Karpas-422 (cell line): ENCODE results near the gene TSPAN9. TPM values are rescaled to one million over a fixed set of nuclear protein-coding genes. Genes with fewer than 3 reads are reported as not detected.
A peak's percentile ranks its signal among the peaks of the same experiment; 100 is the strongest.

Experiments
- DNase-seq: peaks from one replicate; pipeline ENCODE4 v3.0.0-alpha.2; 2015
- H2AFZ ChIP-seq: fragments of 200-600 bp; sonication (generic); 2 replicates; pipeline ENCODE4 v1.6.1; 2014; ENCODE audit warnings: antibody characterized with exemption, low read length, mixed read lengths
- H3K27ac ChIP-seq: fragments of 200-600 bp; sonication (generic); 2 replicates; pipeline ENCODE4 v1.5.1; 2014; ENCODE audit warnings: mild to moderate bottlenecking, low read length, moderate library complexity
- H3K27me3 ChIP-seq: fragments of 200-600 bp; sonication (generic); 2 replicates; pipeline ENCODE4 v1.6.1; 2014; ENCODE audit warnings: low read length, mixed read lengths
- H3K36me3 ChIP-seq: fragments of 200-600 bp; sonication (generic); 2 replicates; pipeline ENCODE4 v1.6.1; 2014; ENCODE audit warnings: low read length, mixed read lengths; ENCODE audit not compliant: insufficient read depth
- H3K4me1 ChIP-seq: fragments of 200-600 bp; sonication (generic); 2 replicates; pipeline ENCODE4 v1.6.1; 2014; ENCODE audit warnings: mild to moderate bottlenecking, low read length, mixed read lengths
- H3K4me2 ChIP-seq: fragments of 200-600 bp; sonication (generic); 2 replicates; pipeline ENCODE4 v1.6.1; 2014; ENCODE audit warnings: low read length, low read depth, mild to moderate bottlenecking; ENCODE audit not compliant: poor library complexity, severe bottlenecking
- H3K4me3 ChIP-seq: fragments of 200-600 bp; sonication (generic); 2 replicates; pipeline ENCODE4 v1.5.1; 2014; ENCODE audit warnings: mild to moderate bottlenecking, antibody characterized with exemption, low read length, mixed read lengths
- H3K79me2 ChIP-seq: fragments of 200-600 bp; sonication (generic); 2 replicates; pipeline ENCODE4 v1.6.1; 2014; ENCODE audit warnings: mild to moderate bottlenecking, low read length, mixed read lengths
- H3K9ac ChIP-seq: fragments of 200-600 bp; sonication (generic); 2 replicates; pipeline ENCODE4 v1.6.0; 2014; ENCODE audit warnings: low read length
- H3K9me2 ChIP-seq: fragments of 200-600 bp; sonication (generic), shearing (Covaris generic); replicated peaks from 2 replicates; pipeline ENCODE4 v1.6.0; 2014; ENCODE audit warnings: mild to moderate bottlenecking, low read length, moderate library complexity; ENCODE audit not compliant: insufficient read depth
- H3K9me3 ChIP-seq: fragments of 300-700, 200-600 bp; sonication (generic); 2 replicates; pipeline ENCODE4 v1.6.1; 2014; ENCODE audit warnings: low read length, mixed read lengths
- H4K20me1 ChIP-seq: fragments of 200-600 bp; sonication (generic); 2 replicates; pipeline ENCODE4 v1.6.1; 2014; ENCODE audit warnings: mild to moderate bottlenecking, antibody characterized with exemption, low read length, low read depth; ENCODE audit not compliant: insufficient read depth
- total RNA-seq: library from RNA; depleted of rRNA; stranded (reverse); fragments of >200 nt; shearing (Covaris generic); gene quantifications from 2 replicates; pipeline ENCODE4 v1.2.3, GENCODE V29; 2014; ENCODE audit warnings: low replicate concordance

The TSPAN9 gene
- total RNA-seq, 1 experiment from 2014 or later = 2.0 TPM

GRCh38 chr12:3206536-3207072, 129.4 kb downstream of the TSPAN9 start:
- H3K4me2 ChIP-seq = no peak overlapping the region
- H3K4me3 ChIP-seq = no peak overlapping the region
- no peak for DNase-seq
- no peaks in the 10 kb centered on the region for H3K27me3 ChIP-seq
- no peaks in the 10 kb centered on the region for H3K9me3 ChIP-seq
- no peaks in the 10 kb centered on the region for H3K36me3 ChIP-seq
- no peaks in the 10 kb centered on the region; the same call in 1 of the 2 replicates for H3K4me1 ChIP-seq
- H2AFZ ChIP-seq = no peak overlapping the region
- no peak overlapping the region for H3K27ac ChIP-seq
- H3K79me2 ChIP-seq = no peaks in the 10 kb centered on the region
- peaks cover 4% of the 10 kb centered on the region; the same call in 1 of the 2 replicates for H4K20me1 ChIP-seq
- H3K9ac ChIP-seq = no peak overlapping the region
- no peaks in the 10 kb centered on the region for H3K9me2 ChIP-seq

GRCh38 chr12:3207175-3207574, 130.0 kb downstream of the TSPAN9 start:
- Histone ChIP-seq H3K4me3 (no peak overlapping the region), H3K36me3 (no peaks in the 10 kb centered on the region), H3K9me3 (no peaks in the 10 kb centered on the region), H3K79me2 (no peaks in the 10 kb centered on the region), H3K4me2 (no peak overlapping the region), H3K27ac (no peak overlapping the region), H3K9me2 (no peaks in the 10 kb centered on the region), H3K9ac (no peak overlapping the region), H4K20me1 (peaks cover 4% of the 10 kb centered on the region; the same call in 1 of the 2 replicates), H3K4me1 (no peaks in the 10 kb centered on the region; the same call in 1 of the 2 replicates), H3K27me3 (no peaks in the 10 kb centered on the region), H2AFZ (no peak overlapping the region)
- no peak for DNase-seq

GRCh38 chr12:3207858-3208257, 130.7 kb downstream of the TSPAN9 start:
- peak; percentile 65 for DNase-seq
- no peak overlapping the region for H2AFZ ChIP-seq

GRCh38 chr12:3213188-3213587, 136.0 kb downstream of the TSPAN9 start:
- Histone ChIP-seq H3K4me2 (no peak overlapping the region), H3K9ac (no peak overlapping the region), H3K36me3 (no peaks in the 10 kb centered on the region), H3K27me3 (no peaks in the 10 kb centered on the region), H3K79me2 (no peaks in the 10 kb centered on the region), H3K4me3 (no peak overlapping the region), H4K20me1 (no peaks in the 10 kb centered on the region), H3K4me1 (peaks cover 27% of the 10 kb centered on the region), H2AFZ (no peak overlapping the region), H3K9me2 (no peaks in the 10 kb centered on the region), H3K27ac (no peak overlapping the region), H3K9me3 (no peaks in the 10 kb centered on the region)
- no peak for DNase-seq

More at GRCh38 chr12:3207858-3208257, 130.7 kb downstream of the TSPAN9 start:
- H3K9me3 ChIP-seq = no peaks in the 10 kb centered on the region
- H3K27me3 ChIP-seq = no peaks in the 10 kb centered on the region
- H3K27ac ChIP-seq = no peak overlapping the region
- H3K36me3 ChIP-seq = no peaks in the 10 kb centered on the region
- H3K79me2 ChIP-seq = no peaks in the 10 kb centered on the region
- H3K9ac ChIP-seq = no peak overlapping the region
- H3K9me2 ChIP-seq = no peaks in the 10 kb centered on the region
- H4K20me1 ChIP-seq = no peaks in the 10 kb centered on the region
- H3K4me3 ChIP-seq = no peak overlapping the region
- H3K4me2 ChIP-seq = no peak overlapping the region
- no peaks in the 10 kb centered on the region; the same call in 1 of the 2 replicates for H3K4me1 ChIP-seq

GRCh38 chr12:3213768-3214167, 136.6 kb downstream of the TSPAN9 start:
- Histone ChIP-seq H3K9ac (no peak overlapping the region), H3K9me3 (no peaks in the 10 kb centered on the region), H3K9me2 (no peaks in the 10 kb centered on the region), H4K20me1 (no peaks in the 10 kb centered on the region), H3K4me1 (peaks cover 31% of the 10 kb centered on the region), H3K36me3 (no peaks in the 10 kb centered on the region), H3K27me3 (no peaks in the 10 kb centered on the region), H3K79me2 (no peaks in the 10 kb centered on the region), H3K4me3 (no peak overlapping the region), H3K4me2 (no peak overlapping the region), H3K27ac (no peak overlapping the region), H2AFZ (no peak overlapping the region)
- no peak for DNase-seq

GRCh38 chr12:3214526-3215365, 137.6 kb downstream of the TSPAN9 start:
- Histone ChIP-seq H3K79me2 (no peaks in the 10 kb centered on the region), H3K27me3 (no peaks in the 10 kb centered on the region), H2AFZ (no peak overlapping the region), H3K9me2 (no peaks in the 10 kb centered on the region), H3K36me3 (no peaks in the 10 kb centered on the region), H3K4me1 (peaks cover 31% of the 10 kb centered on the region), H3K4me2 (no peak overlapping the region), H3K9me3 (no peaks in the 10 kb centered on the region), H4K20me1 (no peaks in the 10 kb centered on the region), H3K4me3 (no peak overlapping the region), H3K27ac (no peak overlapping the region), H3K9ac (no peak overlapping the region)
- DNase-seq = peak; percentile 72

GRCh38 chr12:3215410-3215975, 138.3 kb downstream of the TSPAN9 start:
- no peaks in the 10 kb centered on the region for H3K9me2 ChIP-seq
- H3K9ac ChIP-seq = no peak overlapping the region
- no peak overlapping the region for H2AFZ ChIP-seq
- DNase-seq = no peak
- H3K79me2 ChIP-seq = no peaks in the 10 kb centered on the region
- H3K4me3 ChIP-seq = no peak overlapping the region
- H3K27me3 ChIP-seq = no peaks in the 10 kb centered on the region
- no peak overlapping the region for H3K4me2 ChIP-seq
- H3K4me1 ChIP-seq = peaks cover 31% of the 10 kb centered on the region
- H3K36me3 ChIP-seq = no peaks in the 10 kb centered on the region
- H4K20me1 ChIP-seq = no peaks in the 10 kb centered on the region
- no peak overlapping the region for H3K27ac ChIP-seq
- H3K9me3 ChIP-seq = no peaks in the 10 kb centered on the region

GRCh38 chr12:3216097-3216496, 138.9 kb downstream of the TSPAN9 start:
- H3K27me3 ChIP-seq = no peaks in the 10 kb centered on the region
- no peak overlapping the region for H3K9ac ChIP-seq
- H4K20me1 ChIP-seq = no peaks in the 10 kb centered on the region
- no peak overlapping the region for H3K4me3 ChIP-seq
- no peak overlapping the region for H3K4me2 ChIP-seq
- no peak overlapping the region for H2AFZ ChIP-seq
- no peak for DNase-seq
- H3K27ac ChIP-seq = no peak overlapping the region
- no peaks in the 10 kb centered on the region for H3K79me2 ChIP-seq
- H3K4me1 ChIP-seq = peaks cover 31% of the 10 kb centered on the region
- no peaks in the 10 kb centered on the region for H3K9me3 ChIP-seq
- H3K9me2 ChIP-seq = no peaks in the 10 kb centered on the region
- H3K36me3 ChIP-seq = no peaks in the 10 kb centered on the region
